ENCODE measurements around the gene MEF2B.

Gene MEF2B

DNA sequence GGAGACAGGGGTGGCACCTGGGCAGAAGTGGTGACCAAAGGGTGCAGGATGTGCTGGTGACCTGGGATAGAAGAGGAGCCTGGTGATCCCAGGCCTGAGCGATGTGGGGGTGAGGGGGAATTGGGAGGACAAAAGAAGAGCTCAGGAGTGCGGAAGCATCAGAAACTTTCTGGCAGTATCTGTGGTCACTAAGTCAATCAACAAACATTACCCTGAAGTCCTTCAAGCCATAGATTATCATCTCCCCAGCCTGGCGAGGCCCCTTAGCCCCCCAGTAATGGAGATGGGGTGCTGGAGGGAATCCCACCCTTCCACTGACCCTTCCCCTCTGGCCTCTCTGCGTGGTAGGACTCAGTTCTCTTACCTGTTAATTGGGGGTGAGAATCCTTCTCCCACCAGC, 10.5 kb downstream of the MEF2B start:
- TF ChIP-seq, protein P1, sequence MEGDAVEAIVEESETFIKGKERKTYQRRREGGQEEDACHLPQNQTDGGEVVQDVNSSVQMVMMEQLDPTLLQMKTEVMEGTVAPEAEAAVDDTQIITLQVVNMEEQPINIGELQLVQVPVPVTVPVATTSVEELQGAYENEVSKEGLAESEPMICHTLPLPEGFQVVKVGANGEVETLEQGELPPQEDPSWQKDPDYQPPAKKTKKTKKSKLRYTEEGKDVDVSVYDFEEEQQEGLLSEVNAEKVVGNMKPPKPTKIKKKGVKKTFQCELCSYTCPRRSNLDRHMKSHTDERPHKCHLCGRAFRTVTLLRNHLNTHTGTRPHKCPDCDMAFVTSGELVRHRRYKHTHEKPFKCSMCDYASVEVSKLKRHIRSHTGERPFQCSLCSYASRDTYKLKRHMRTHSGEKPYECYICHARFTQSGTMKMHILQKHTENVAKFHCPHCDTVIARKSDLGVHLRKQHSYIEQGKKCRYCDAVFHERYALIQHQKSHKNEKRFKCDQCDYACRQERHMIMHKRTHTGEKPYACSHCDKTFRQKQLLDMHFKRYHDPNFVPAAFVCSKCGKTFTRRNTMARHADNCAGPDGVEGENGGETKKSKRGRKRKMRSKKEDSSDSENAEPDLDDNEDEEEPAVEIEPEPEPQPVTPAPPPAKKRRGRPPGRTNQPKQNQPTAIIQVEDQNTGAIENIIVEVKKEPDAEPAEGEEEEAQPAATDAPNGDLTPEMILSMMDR (IDR thresholded peaks at IDR 0.05; ENCODE audit: insufficient read depth, low read length, poor library complexity, severe bottlenecking): no peak
- no peak for TF ChIP-seq EZH2phosphoT487 (conservative IDR thresholded peaks at IDR 0.05; ENCODE audit: low read length)
- H3K36me3 ChIP-seq (ENCODE audit: low read length): peaks cover 2% of the 10 kb centered on the region; the same call in 1 of the 2 replicates
- peaks cover 92% of the 10 kb centered on the region for H3F3A ChIP-seq (ENCODE audit: insufficient read depth)
- H3K79me2 ChIP-seq (ENCODE audit: insufficient read depth, low read length): peaks cover 68% of the 10 kb centered on the region
- no peaks in the 10 kb centered on the region for H3K9me2 ChIP-seq (replicated peaks; ENCODE audit: insufficient read depth, low read length)
- peak overlapping the region; percentile 8 for H3K4me3 ChIP-seq (ENCODE audit: insufficient read depth, low read length, poor library complexity, severe bottlenecking)
- peak overlapping the region; percentile 69 for H3K9ac ChIP-seq (ENCODE audit: low read length)
- H3K4me2 ChIP-seq (ENCODE audit: low read depth, low read length, poor library complexity, severe bottlenecking): peak overlapping the region; percentile 72
- no peaks in the 10 kb centered on the region for H3K9me3 ChIP-seq (ENCODE audit: insufficient read depth, low read length)
- no peaks in the 10 kb centered on the region for H3K27me3 ChIP-seq (ENCODE audit: low read length)
- H4K20me1 ChIP-seq (ENCODE audit: low read depth, low read length): no peaks in the 10 kb centered on the region
- no peak overlapping the region for H2AFZ ChIP-seq (ENCODE audit: low read depth, low read length, severe bottlenecking)
- H3K27ac ChIP-seq (ENCODE audit: low read depth, low read length): peak overlapping the region; percentile 99

GRCh38 chr19:19157808-19158207, 12.3 kb downstream of the MEF2B start:
- H3K9me2 ChIP-seq (replicated peaks; ENCODE audit: insufficient read depth, low read length): no peaks in the 10 kb centered on the region
- H3F3A ChIP-seq (ENCODE audit: insufficient read depth): peaks cover 87% of the 10 kb centered on the region
- H4K20me1 ChIP-seq (ENCODE audit: low read depth, low read length): no peaks in the 10 kb centered on the region
- H3K4me3 ChIP-seq (ENCODE audit: insufficient read depth, low read length, poor library complexity, severe bottlenecking): no peak overlapping the region
- TF ChIP-seq EZH2phosphoT487 (conservative IDR thresholded peaks at IDR 0.05; ENCODE audit: low read length): no peak
- TF ChIP-seq, protein P1 (IDR thresholded peaks at IDR 0.05; ENCODE audit: insufficient read depth, low read length, poor library complexity, severe bottlenecking): no peak
- H3K9ac ChIP-seq (ENCODE audit: low read length): peak overlapping the region; percentile 69
- no peak overlapping the region for H2AFZ ChIP-seq (ENCODE audit: low read depth, low read length, severe bottlenecking)
- H3K27me3 ChIP-seq (ENCODE audit: low read length): no peaks in the 10 kb centered on the region
- no peaks in the 10 kb centered on the region for H3K9me3 ChIP-seq (ENCODE audit: insufficient read depth, low read length)
- peak overlapping the region; percentile 72 for H3K4me2 ChIP-seq (ENCODE audit: low read depth, low read length, poor library complexity, severe bottlenecking)
- H3K27ac ChIP-seq (ENCODE audit: low read depth, low read length): peak overlapping the region; percentile 99
- peaks cover 2% of the 10 kb centered on the region; the same call in 1 of the 2 replicates for H3K36me3 ChIP-seq (ENCODE audit: low read length)
- H3K79me2 ChIP-seq (ENCODE audit: insufficient read depth, low read length): peaks cover 64% of the 10 kb centered on the region

GRCh38 chr19:19155495-19156219, 14.4 kb downstream of the MEF2B start:
- Histone ChIP-seq H3K27me3 (ENCODE audit: low read length) (no peaks in the 10 kb centered on the region), H3K9me3 (ENCODE audit: insufficient read depth, low read length) (no peaks in the 10 kb centered on the region), H3K4me3 (ENCODE audit: insufficient read depth, low read length, poor library complexity, severe bottlenecking) (peak overlapping the region; percentile 47), H3K27ac (ENCODE audit: low read depth, low read length) (peak overlapping the region; percentile 99), H3K9me2 (replicated peaks; ENCODE audit: insufficient read depth, low read length) (no peaks in the 10 kb centered on the region), H3K9ac (ENCODE audit: low read length) (peak overlapping the region; percentile 69), H3K36me3 (ENCODE audit: low read length) (peaks cover 2% of the 10 kb centered on the region; the same call in 1 of the 2 replicates), H2AFZ (ENCODE audit: low read depth, low read length, severe bottlenecking) (no peak overlapping the region), H3F3A (ENCODE audit: insufficient read depth) (peaks cover 76% of the 10 kb centered on the region), H3K79me2 (ENCODE audit: insufficient read depth, low read length) (peaks cover 50% of the 10 kb centered on the region), H3K4me2 (ENCODE audit: low read depth, low read length, poor library complexity, severe bottlenecking) (peak overlapping the region; percentile 85), H4K20me1 (ENCODE audit: low read depth, low read length) (no peaks in the 10 kb centered on the region; the same call in 1 of the 2 replicates)
- TF ChIP-seq EZH2phosphoT487 (conservative IDR thresholded peaks at IDR 0.05; ENCODE audit: low read length): no peak
- TF ChIP-seq, protein P1 (IDR thresholded peaks at IDR 0.05; ENCODE audit: insufficient read depth, low read length, poor library complexity, severe bottlenecking): no peak

All from SU-DHL-6 (cell line).